Osteocyte (in vitro differentiated cells): ENCODE data around the gene SORL1. TPM values are rescaled to one million over a fixed set of nuclear protein-coding genes. Genes with fewer than 3 reads are reported as not detected.

Experiments used
- DNase-seq: peaks from one replicate; pipeline ENCODE4 v3.0.0; 2021; ENCODE audit warnings: mixed read lengths; ENCODE audit not compliant: unreplicated experiment; ENCODE audit errors: extremely low spot score
- H3K27ac Mint-ChIP-seq: one replicate; pipeline ENCODE4 v1.8.0; 2021; ENCODE audit warnings: mild to moderate bottlenecking, mixed read lengths; ENCODE audit not compliant: unreplicated experiment
- H3K27me3 Mint-ChIP-seq: one replicate; pipeline ENCODE4 v1.8.0; 2021; ENCODE audit warnings: mixed read lengths; ENCODE audit not compliant: unreplicated experiment
- H3K36me3 Mint-ChIP-seq: one replicate; pipeline ENCODE4 v1.8.0; 2021; ENCODE audit warnings: mixed read lengths; ENCODE audit not compliant: unreplicated experiment
- H3K4me1 Mint-ChIP-seq: one replicate; pipeline ENCODE4 v1.8.0; 2021; ENCODE audit warnings: mixed read lengths; ENCODE audit not compliant: unreplicated experiment
- H3K4me3 Mint-ChIP-seq: one replicate; pipeline ENCODE4 v1.8.0; 2021; ENCODE audit warnings: mild to moderate bottlenecking, moderate library complexity, mixed read lengths; ENCODE audit not compliant: unreplicated experiment
- H3K9me3 Mint-ChIP-seq: one replicate; pipeline ENCODE4 v1.8.0; 2021; ENCODE audit warnings: mixed read lengths; ENCODE audit not compliant: unreplicated experiment
- CTCF ChIP-seq: fragments of 200-600 bp; sonication (generic); IDR thresholded peaks from 2 replicates; pipeline ENCODE4 v1.5.0; 2021; ENCODE audit warnings: antibody characterized with exemption, mild to moderate bottlenecking, moderate library complexity
- total RNA-seq: library from RNA; stranded (reverse); gene quantifications from 2 replicates; pipeline ENCODE4 v1.2.1, GENCODE V29; 2021

The SORL1 gene
- total RNA-seq, 1 donor from 2014 or later, result 3.1 TPM

- Mint-ChIP-seq H3K4me1 (peaks cover under 1% of the 10 kb centered on the region), H3K27me3 (peaks cover 47% of the 10 kb centered on the region), H3K4me3 (no peak overlapping the region), H3K27ac (no peak overlapping the region), H3K36me3 (no peaks in the 10 kb centered on the region), H3K9me3 (no peaks in the 10 kb centered on the region)
- TF ChIP-seq CTCF, result no peak
- no peak for DNase-seq
Observed at GRCh38 chr11:121431820-121432526, 20.1 kb upstream of the SORL1 start.

GRCh38 chr11:121435132-121435531, 17.0 kb upstream of the SORL1 start:
- H3K4me3 Mint-ChIP-seq, result no peak overlapping the region
- H3K4me1 Mint-ChIP-seq, result no peaks in the 10 kb centered on the region
- H3K36me3 Mint-ChIP-seq, result no peaks in the 10 kb centered on the region
- TF ChIP-seq CTCF, result no peak
- H3K27ac Mint-ChIP-seq, result no peak overlapping the region
- no peak for DNase-seq
- H3K27me3 Mint-ChIP-seq, result peaks cover 42% of the 10 kb centered on the region
- no peaks in the 10 kb centered on the region for H3K9me3 Mint-ChIP-seq

GRCh38 chr11:121435551-121436511, 16.3 kb upstream of the SORL1 start:
- Mint-ChIP-seq H3K9me3 (no peaks in the 10 kb centered on the region), H3K4me3 (no peak overlapping the region), H3K27me3 (peaks cover 42% of the 10 kb centered on the region), H3K27ac (no peak overlapping the region), H3K36me3 (no peaks in the 10 kb centered on the region), H3K4me1 (no peaks in the 10 kb centered on the region)
- DNase-seq, result no peak
- no peak for TF ChIP-seq CTCF

GRCh38 chr11:121437018-121437685, 15.0 kb upstream of the SORL1 start:
- no peak for TF ChIP-seq CTCF
- Mint-ChIP-seq H3K27ac (no peak overlapping the region), H3K9me3 (no peaks in the 10 kb centered on the region), H3K27me3 (peaks cover 39% of the 10 kb centered on the region), H3K36me3 (no peaks in the 10 kb centered on the region), H3K4me1 (no peaks in the 10 kb centered on the region), H3K4me3 (no peak overlapping the region)
- no peak for DNase-seq
